Effector memory CD8-positive, alpha-beta T cell (primary cell): ENCODE results near the gene KCNK5.

Experiments used
- ATAC-seq: fragments of 150-1000 bp; cut with Tn5 transposase; replicated peaks from 2 replicates; pipeline ENCODE4 v1.10.0; 2021; ENCODE audit warnings: mild to moderate bottlenecking, moderate library complexity
- DNase-seq, 3 experiments: peaks; one replicate each; pipeline ENCODE4 v3.0.0; 2021
- H3K27ac Mint-ChIP-seq, 2 donors: one replicate each; pipeline ENCODE4 v1.8.0; 2022; ENCODE audit warnings: mild to moderate bottlenecking in 2 of 2, mixed read lengths in 2 of 2, moderate library complexity in 2 of 2
- H3K27me3 Mint-ChIP-seq, 2 donors: one replicate each; pipeline ENCODE4 v1.8.0; 2022; ENCODE audit warnings: mixed read lengths in 2 of 2
- H3K36me3 Mint-ChIP-seq: one replicate; pipeline ENCODE4 v1.8.0; 2022; ENCODE audit warnings: mild to moderate bottlenecking, moderate library complexity, mixed read lengths; ENCODE audit not compliant: insufficient read depth
- H3K4me1 Mint-ChIP-seq, 2 donors: one replicate each; pipeline ENCODE4 v1.8.0; 2022; ENCODE audit warnings: low read depth in 2 of 2, mixed read lengths in 2 of 2
- H3K4me3 Mint-ChIP-seq, 2 donors: one replicate each; pipeline ENCODE4 v1.8.0; 2022; ENCODE audit warnings: mild to moderate bottlenecking in 2 of 2, mixed read lengths in 2 of 2, moderate library complexity in 2 of 2
- H3K9me3 Mint-ChIP-seq, 2 donors: one replicate each; pipeline ENCODE4 v1.8.0; 2022; ENCODE audit warnings: mixed read lengths in 2 of 2

Gene KCNK5

DNA sequence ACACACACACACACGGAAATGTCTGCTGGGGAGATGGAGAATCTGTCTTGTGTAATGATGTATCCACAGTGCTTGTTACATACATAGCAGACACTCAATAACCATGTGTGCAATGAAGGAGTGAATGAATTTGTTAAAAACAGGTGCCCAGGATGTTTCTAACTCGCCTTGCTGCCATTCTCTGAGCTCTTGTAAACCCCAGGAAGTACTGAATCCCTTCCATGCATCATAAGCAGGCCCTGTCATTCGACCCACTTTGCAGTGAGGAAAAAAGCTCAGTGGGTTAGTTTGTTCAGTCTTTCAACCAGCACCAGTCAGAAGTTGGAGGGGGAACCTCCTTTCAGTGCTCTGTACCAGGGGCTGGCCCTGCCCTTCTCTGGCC, 1.4 kb upstream of the KCNK5 start:
- no peaks in the 10 kb centered on the region for H3K36me3 Mint-ChIP-seq
- peak overlapping the region in 1 of 2 donors; percentile 83 for H3K4me3 Mint-ChIP-seq
- DNase-seq (no peak), ATAC-seq (no peak)
- no peaks in the 10 kb centered on the region for H3K9me3 Mint-ChIP-seq
- no peak overlapping the region for H3K27ac Mint-ChIP-seq
- peaks cover 30 to 33% of the 10 kb centered on the region in 2 donors for H3K4me1 Mint-ChIP-seq
- H3K27me3 Mint-ChIP-seq: peaks cover 0 to 19% of the 10 kb centered on the region in 2 donors

DNA sequence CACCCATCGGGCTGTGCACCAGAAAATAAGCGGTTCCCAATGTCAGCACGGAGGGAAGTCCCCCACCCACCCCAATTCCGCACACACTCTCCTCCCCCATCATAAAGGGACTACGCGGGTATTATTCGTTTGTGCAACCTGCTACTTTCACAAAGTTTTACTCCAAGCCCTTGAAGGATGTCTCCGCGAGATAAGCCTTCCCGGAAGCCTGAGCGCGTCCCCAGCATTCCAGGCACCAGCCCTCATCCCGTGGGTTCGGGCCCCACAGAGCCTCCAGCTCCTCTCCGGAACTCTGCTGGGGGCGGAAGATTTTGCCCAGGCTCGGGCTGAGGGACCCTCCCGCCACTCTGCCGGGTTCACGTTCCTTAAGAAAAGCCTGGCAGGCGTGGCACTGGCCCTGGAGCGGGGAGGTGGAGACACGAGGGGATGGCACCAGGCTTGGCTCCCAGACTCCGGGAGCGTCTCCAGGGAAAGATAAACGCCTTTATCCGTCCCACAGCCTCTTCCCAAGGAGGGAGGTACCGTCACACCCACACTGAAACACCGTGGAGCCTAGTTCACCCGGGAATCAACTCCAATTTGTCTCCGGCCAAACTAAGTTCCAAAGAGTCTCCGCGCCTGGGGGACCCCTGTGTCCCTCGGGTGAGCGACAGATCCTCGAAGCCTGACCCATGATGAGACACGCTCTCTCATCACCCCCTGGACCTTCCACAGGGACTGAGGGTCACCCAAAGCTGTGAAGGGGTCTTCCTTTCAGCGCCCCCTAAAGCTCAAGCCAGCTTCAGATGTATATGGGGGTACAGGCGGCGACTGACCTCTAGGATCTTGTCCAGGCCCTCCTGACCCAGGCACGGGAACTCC, 934 bp downstream of the KCNK5 start:
- ATAC-seq (no peak), DNase-seq (no peak)
- Mint-ChIP-seq H3K27ac (peak overlapping the region; percentile 59 to 82), H3K4me1 (peaks cover 30 to 45% of the 10 kb centered on the region in 2 donors), H3K36me3 (no peaks in the 10 kb centered on the region), H3K9me3 (no peaks in the 10 kb centered on the region), H3K4me3 (peak overlapping the region; percentile 50 to 83), H3K27me3 (peaks cover 0 to 19% of the 10 kb centered on the region in 2 donors)

DNA sequence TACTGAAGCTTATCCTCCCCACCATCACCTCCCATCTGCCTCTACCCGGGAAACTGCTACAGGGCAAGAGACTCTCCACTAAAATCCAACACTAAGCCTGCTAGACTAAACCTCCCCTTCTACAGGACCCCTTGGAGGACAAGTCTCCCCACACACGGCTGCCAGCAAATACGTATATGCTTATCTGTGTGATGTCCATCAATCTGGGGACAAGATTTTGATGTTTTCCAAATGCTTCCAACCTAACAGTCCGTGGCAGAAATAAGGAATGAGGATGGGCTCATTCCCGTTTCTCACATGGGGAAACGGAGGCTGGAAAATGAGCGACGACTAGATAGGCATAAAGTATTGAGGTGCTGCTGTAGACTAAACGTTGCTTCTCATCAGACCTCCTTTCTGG, 1.8 kb downstream of the KCNK5 start:
- H3K27me3 Mint-ChIP-seq: peaks cover 0 to 19% of the 10 kb centered on the region in 2 donors
- DNase-seq: no peak
- no peaks in the 10 kb centered on the region for H3K36me3 Mint-ChIP-seq
- H3K9me3 Mint-ChIP-seq: no peaks in the 10 kb centered on the region
- peak overlapping the region; percentile 50 to 83 for H3K4me3 Mint-ChIP-seq
- H3K27ac Mint-ChIP-seq: peak overlapping the region; percentile 30 to 82
- no peak for ATAC-seq
- peaks cover 30 to 45% of the 10 kb centered on the region in 2 donors for H3K4me1 Mint-ChIP-seq

DNA sequence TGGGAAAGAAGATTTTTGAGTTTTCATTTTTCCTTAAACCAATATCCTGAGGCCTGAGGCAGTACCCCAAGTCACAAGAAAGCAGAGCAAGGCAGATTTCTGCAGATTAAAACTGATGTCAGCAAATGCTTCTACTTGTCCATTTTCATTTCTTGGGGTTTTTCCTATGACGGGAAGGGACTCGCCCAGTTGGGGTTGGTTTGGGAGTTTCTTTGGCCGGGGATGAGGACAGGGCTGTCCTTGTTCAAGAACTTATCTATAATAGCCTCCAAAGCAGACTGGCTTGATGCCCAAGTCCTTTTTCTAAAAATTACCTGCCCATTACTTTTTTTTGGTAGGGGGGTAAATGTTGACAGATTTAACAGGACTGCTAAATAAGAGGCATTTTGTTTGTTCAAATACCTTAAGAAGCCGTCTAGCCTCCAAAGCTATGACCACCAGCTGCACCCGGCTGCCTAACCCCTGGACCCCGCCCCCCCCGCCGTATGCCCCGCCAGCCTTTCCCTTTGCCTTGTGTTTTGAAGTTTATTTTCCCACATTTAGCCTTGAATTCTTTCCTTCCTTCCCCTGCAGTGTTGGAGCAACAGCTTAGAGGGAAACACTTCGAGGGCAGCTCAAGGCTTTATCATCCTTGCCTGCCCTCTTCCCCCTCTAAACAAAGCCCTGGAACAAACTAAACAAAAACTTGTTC, 2.5 kb downstream of the KCNK5 start:
- H3K27me3 Mint-ChIP-seq: peaks cover 0 to 18% of the 10 kb centered on the region in 2 donors
- H3K27ac Mint-ChIP-seq: peak overlapping the region; percentile 79 to 82
- H3K9me3 Mint-ChIP-seq: no peaks in the 10 kb centered on the region
- peak overlapping the region; percentile 50 to 83 for H3K4me3 Mint-ChIP-seq
- DNase-seq (no peak), ATAC-seq (no peak)
- peaks cover 2% of the 10 kb centered on the region for H3K36me3 Mint-ChIP-seq
- H3K4me1 Mint-ChIP-seq: peaks cover 30 to 49% of the 10 kb centered on the region in 2 donors

DNA sequence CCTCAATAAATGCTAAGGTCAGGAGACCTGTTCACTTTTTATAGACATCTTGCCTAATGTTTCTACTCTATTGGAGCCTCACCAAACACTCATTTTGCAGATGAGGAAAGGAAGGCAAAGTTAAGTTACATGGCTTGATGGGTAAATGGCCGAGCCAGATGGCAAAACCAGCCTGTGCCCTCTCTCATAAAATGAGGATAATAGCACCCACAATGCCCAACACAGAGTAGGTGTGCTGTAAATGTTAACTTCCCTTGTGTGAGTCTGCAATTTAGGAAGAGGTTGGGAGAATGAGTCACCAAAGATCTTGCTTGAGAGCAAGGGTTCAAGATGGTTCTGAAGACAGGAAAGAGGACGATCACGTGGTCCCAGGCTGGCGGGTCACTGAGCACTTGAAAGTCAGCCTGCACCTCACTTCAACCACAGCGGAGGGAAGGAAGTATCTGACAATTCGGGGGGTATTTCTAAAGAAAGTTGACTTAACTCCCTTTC, 3.3 kb downstream of the KCNK5 start:
- Mint-ChIP-seq H3K27ac (peak overlapping the region; percentile 79 to 82), H3K36me3 (peaks cover 2% of the 10 kb centered on the region), H3K4me1 (peaks cover 30 to 50% of the 10 kb centered on the region in 2 donors), H3K4me3 (peak overlapping the region; percentile 50 to 83), H3K27me3 (peaks cover 0 to 10% of the 10 kb centered on the region in 2 donors), H3K9me3 (no peaks in the 10 kb centered on the region)
- DNase-seq (peak in 2 of 3 experiments; percentile 10 to 23), ATAC-seq (peak; percentile 33)

DNA sequence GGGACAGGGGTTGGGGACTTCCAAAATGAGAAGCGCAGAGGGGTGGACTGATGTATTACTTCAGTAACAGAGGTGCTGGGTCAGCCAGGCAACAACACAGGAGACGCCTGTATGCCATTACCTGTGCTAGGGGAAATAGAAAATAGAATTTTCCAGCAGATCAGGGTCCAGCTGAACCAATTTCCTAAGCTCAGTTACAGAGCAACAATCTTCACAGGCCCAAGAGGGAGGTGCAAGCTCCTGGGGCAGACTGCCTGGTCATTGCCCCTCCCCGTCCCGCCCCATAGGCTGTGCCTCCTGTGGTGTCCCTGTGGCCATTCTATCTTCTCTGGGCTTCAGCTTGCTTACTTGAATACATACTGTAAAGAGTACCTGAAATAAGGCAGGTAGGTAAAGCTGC, 3.7 kb downstream of the KCNK5 start:
- H3K36me3 Mint-ChIP-seq: peaks cover 2% of the 10 kb centered on the region
- H3K4me3 Mint-ChIP-seq: no peak overlapping the region
- DNase-seq (no peak), ATAC-seq (no peak)
- no peaks in the 10 kb centered on the region for H3K9me3 Mint-ChIP-seq
- peaks cover 30 to 50% of the 10 kb centered on the region in 2 donors for H3K4me1 Mint-ChIP-seq
- H3K27ac Mint-ChIP-seq: peak overlapping the region; percentile 79 to 82
- peaks cover 0 to 10% of the 10 kb centered on the region in 2 donors for H3K27me3 Mint-ChIP-seq

DNA sequence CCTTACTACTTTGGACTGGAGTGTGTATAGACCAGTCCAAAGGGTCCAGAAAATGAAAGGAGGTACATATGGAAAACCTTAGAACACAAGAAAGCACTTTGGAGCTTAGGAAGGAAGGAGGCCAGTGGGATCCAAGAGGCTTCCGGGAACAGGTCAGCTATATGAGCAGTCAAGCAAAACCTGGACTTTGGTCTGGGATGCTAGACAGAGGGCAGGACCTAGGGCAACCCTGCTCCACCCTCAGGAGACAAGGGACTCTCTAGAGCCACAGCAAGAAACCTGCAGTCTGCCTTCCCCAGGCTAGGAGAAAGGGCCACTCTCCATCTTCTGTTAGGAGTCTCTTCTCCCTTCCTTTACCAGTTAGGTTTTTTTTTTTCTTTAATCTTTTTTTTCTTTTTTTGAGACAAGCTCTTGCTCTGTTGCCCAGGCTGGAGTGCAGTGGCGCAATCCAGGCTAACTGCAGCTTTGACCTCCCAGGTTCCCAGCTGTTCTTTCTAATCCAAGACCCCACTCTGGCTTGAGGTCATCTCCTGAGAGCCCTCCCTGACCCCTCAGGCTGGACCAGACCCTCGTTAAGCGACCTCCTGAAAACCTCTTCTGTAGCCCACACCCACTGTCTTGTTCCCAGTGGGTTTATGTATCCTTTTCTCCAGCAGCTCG, 4.6 kb downstream of the KCNK5 start:
- Mint-ChIP-seq H3K9me3 (no peaks in the 10 kb centered on the region), H3K4me1 (peaks cover 30 to 46% of the 10 kb centered on the region in 2 donors), H3K27ac (peak overlapping the region in 1 of 2 donors; percentile 46), H3K36me3 (peaks cover 2% of the 10 kb centered on the region), H3K27me3 (peaks cover 0 to 10% of the 10 kb centered on the region in 2 donors), H3K4me3 (no peak overlapping the region)
- no peak for ATAC-seq
- DNase-seq: no peak

DNA sequence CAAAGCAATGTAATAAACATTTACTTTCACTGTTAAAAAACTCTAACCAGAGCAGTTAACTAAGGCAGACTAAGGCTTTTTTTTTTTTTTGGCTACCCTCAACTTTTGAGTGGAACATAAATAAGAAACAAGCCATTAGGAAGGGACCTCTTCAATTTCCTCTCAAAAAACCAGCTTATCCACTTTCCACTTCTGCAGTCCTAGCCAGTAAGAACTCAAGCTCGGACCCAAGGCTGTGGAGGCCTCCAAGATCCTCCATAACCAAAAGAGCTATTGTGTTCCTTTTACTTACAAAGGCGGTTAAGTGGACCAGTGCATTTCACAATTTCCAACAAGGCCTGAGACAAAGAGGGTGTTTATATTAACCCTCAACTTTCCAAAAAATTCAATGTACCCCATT, 5.3 kb downstream of the KCNK5 start:
- no peak for ATAC-seq
- H3K9me3 Mint-ChIP-seq: no peaks in the 10 kb centered on the region
- H3K36me3 Mint-ChIP-seq: peaks cover 2% of the 10 kb centered on the region
- peaks cover 27 to 47% of the 10 kb centered on the region in 2 donors for H3K4me1 Mint-ChIP-seq
- H3K27me3 Mint-ChIP-seq: peaks cover 0 to 10% of the 10 kb centered on the region in 2 donors
- H3K27ac Mint-ChIP-seq: no peak overlapping the region
- H3K4me3 Mint-ChIP-seq: no peak overlapping the region
- DNase-seq: no peak

DNA sequence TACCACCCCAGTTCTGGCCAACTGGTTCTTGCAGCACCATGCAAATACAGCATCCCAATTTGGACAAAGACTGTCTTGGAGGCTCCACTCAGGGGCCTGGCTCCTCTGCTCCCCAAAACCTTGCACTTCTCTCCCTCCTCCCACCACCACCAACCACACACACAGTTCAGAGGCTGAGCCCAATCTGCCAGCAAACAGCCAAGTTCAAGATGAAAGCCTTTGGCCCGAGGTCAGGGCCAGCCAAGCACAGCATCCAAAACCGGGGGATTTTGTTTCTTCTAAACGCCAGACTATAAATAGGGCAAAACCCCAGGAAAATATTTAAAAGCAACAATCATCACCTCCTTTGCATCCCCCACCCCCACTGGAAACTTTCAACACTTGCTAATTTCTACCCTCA, 5.7 kb downstream of the KCNK5 start:
- Mint-ChIP-seq H3K4me1 (peaks cover 26 to 46% of the 10 kb centered on the region in 2 donors), H3K27ac (peak overlapping the region in 1 of 2 donors; percentile 45), H3K4me3 (no peak overlapping the region), H3K36me3 (peaks cover 2% of the 10 kb centered on the region), H3K27me3 (peaks cover 0 to 10% of the 10 kb centered on the region in 2 donors), H3K9me3 (no peaks in the 10 kb centered on the region)
- DNase-seq (no peak), ATAC-seq (no peak)

DNA sequence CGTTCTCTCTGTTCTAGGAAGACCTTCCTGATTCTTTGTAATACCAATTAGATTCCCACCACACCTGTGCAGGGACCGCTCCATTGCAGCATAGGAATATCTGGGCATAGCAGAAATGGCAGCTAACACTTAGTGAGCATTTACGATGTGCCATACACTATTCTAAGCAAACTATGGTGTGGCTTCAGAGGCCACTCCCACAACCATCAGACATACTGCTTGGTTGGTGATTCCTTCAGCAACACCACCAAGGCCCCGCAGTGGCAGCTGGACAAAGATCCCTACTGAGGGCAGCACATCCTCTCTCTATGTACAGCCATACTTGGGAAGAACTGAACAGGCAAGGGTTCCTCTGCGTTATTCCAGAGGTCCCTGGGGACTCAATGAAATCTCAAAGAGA, 6.2 kb downstream of the KCNK5 start:
- Mint-ChIP-seq H3K4me3 (no peak overlapping the region), H3K9me3 (no peaks in the 10 kb centered on the region), H3K4me1 (peaks cover 22 to 45% of the 10 kb centered on the region in 2 donors), H3K27ac (peak overlapping the region in 1 of 2 donors; percentile 45), H3K36me3 (peaks cover 2% of the 10 kb centered on the region), H3K27me3 (peaks cover 0 to 10% of the 10 kb centered on the region in 2 donors)
- DNase-seq (no peak), ATAC-seq (no peak)

DNA sequence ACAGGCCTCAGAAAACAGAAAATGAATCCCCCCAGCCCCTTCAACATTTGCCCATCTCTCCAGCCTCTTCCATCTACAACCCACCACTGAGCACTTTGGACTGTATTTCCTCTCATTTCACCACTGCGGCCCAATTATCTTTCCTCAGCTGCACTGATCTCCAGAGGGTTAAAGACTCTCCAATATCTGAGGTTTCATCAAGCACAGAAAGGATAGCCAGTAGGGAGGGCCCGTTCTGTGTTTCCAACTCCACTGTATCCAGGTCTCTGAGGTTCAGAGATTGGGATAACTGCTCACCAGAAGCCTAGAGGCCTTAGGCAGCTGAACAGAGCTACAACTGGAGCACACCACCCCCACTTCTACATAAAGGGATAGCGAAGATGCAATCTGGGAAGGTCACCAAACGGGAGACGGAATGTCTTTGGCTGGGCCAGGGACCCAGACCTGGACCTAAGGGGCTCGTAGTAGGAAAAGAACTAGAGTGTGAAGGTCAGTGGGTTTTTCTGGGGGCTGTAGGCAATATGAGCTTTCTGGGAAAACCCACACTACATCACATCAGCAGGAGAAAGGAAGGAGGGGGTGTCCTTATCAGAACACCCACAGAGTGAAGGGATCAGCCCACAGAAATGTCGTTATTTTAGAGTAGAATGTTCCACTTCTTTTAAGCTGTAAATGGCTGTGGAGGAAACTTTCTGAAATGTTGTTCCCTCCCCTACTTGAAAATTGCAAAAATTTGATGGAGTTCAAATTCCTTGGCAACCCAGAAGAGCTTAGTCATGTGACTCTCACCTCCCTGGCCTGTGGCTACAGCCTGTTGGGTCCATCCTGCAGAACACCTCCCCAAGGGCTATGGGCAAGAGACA, 7.3 kb downstream of the KCNK5 start:
- peaks cover 12 to 35% of the 10 kb centered on the region in 2 donors for H3K4me1 Mint-ChIP-seq

DNA sequence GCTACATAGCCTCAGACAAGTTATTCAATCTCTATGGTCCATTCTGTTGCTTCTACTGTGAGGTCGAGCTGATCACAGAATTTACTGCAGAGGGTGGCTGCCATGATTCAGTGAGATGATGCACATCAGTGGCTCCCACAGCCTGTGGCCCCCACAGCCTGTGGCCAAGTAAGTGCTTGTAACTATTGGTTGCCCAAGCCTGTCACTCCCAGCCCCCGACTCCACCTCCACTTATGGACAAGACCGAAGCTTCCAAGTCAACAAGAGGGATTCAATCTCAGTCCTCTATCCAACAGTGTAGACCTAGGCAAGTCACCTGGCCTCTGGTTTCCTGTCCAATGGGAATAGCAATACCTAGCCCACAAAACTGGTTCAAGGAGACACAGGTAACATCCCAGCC, 8.2 kb downstream of the KCNK5 start:
- Mint-ChIP-seq H3K27ac (no peak overlapping the region), H3K36me3 (peaks cover 4% of the 10 kb centered on the region), H3K4me1 (peaks cover 8 to 26% of the 10 kb centered on the region in 2 donors), H3K4me3 (no peak overlapping the region), H3K9me3 (no peaks in the 10 kb centered on the region), H3K27me3 (no peaks in the 10 kb centered on the region)
- DNase-seq (no peak), ATAC-seq (no peak)

More for the DNA sequence above, 7.3 kb downstream of the KCNK5 start:
- Mint-ChIP-seq H3K27ac (no peak overlapping the region), H3K4me3 (no peak overlapping the region), H3K27me3 (peaks cover 0 to under 1% of the 10 kb centered on the region in 2 donors), H3K36me3 (peaks cover 2% of the 10 kb centered on the region), H3K9me3 (no peaks in the 10 kb centered on the region)
- no peak for DNase-seq
- ATAC-seq: no peak
